AG09319 (cell line): ENCODE measurements around the gene CIAO3.

Experiments
- DNase-seq: peaks from one replicate; pipeline ENCODE4 v3.0.0-alpha.2; 2010; ENCODE audit warnings: low read depth; ENCODE audit errors: extremely low read depth
- TF ChIP-seq, protein P1 (sequence below): IDR thresholded peaks from 2 replicates; pipeline ENCODE4 v1.5.1; 2011; ENCODE audit warnings: low read depth, mild to moderate bottlenecking, inconsistent platforms, low read length, moderate library complexity

Gene CIAO3

DNA sequence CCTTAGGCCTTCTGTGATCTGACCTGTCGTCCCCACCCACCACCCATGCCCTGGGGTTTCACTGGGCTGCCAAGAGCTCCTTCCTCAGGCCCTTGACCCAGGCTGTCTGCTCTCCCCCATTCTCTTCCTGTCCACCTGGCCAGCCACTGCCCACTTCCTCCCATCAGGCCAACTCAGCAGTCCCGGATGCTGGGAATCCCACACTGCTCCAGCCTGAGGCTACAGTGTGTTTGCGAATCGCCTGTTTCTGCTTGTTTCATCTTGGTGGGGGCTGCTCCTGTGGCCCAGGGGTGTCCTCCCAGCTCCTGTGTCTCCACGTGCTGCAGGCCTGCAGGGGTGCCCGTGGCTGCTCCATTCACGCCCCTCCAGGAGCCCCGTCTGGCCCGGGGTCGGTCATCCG lies 26.7 kb downstream of the CIAO3 start:
- no peak for DNase-seq
- TF ChIP-seq, protein P1, sequence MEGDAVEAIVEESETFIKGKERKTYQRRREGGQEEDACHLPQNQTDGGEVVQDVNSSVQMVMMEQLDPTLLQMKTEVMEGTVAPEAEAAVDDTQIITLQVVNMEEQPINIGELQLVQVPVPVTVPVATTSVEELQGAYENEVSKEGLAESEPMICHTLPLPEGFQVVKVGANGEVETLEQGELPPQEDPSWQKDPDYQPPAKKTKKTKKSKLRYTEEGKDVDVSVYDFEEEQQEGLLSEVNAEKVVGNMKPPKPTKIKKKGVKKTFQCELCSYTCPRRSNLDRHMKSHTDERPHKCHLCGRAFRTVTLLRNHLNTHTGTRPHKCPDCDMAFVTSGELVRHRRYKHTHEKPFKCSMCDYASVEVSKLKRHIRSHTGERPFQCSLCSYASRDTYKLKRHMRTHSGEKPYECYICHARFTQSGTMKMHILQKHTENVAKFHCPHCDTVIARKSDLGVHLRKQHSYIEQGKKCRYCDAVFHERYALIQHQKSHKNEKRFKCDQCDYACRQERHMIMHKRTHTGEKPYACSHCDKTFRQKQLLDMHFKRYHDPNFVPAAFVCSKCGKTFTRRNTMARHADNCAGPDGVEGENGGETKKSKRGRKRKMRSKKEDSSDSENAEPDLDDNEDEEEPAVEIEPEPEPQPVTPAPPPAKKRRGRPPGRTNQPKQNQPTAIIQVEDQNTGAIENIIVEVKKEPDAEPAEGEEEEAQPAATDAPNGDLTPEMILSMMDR, result no peak

DNA sequence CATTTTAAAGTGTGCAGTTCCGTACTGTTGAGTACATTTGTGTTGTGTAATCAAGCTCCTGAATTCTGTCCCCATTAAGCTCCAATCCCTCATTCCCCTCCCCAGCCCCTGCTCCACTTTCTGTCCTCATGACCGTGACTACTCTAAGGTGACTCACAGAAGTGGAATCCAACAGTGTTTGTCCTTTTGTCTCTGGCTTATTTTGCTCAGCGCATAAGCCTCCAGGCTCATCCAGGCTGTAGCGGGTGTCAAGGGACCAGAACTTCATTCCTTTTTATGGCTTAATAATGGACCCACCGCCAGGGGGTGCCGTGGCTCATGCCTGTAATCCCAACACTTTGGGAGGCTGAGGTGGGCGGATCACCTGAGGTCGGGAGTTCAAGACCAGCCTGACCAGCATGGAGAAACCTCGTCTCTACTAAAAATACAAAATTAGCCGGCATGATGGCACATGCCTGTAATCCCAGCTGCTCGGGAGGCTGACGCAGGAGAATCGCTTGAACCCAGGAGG lies 28.0 kb downstream of the CIAO3 start:
- DNase-seq, result peak; percentile 45
- TF ChIP-seq, protein P1, result peak; percentile 32

DNA sequence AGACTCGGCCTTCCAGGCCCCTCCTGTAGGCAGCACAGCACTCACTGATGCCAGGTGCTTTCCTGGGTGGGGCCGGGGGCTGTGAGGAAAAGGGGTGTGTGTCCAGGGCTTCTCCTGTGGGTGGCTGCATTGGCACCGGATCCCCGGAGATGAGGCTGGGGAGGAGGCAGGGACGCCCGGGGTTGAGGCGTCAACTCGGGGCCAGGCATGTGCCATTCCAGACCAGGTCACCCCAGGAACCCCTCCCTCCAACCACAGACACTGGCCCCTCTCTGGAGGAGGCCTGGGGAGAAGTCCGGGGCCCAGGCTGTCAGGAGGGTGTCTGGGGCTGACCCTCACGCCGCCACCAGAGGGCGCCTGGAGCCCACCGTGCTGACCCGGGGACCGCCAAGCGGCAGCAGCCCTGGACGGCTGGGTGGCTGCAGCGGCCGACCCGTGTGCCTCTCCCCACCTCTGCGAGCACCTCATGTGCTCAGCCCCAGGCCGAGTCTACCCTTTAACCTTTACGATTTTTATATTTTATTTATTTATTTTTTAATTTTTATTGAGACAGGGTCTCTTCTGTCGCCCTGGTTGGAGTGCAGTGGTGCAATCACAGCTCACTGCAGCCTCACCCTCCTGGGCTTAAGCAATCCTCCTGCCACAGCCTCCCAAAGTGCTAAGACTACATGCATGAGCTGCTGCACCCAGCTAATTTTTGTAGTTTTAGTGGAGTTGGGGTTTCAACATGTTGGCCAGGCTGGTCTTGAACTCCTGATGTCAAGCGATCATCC lies 29.1 kb downstream of the CIAO3 start:
- DNase-seq, result no peak
- TF ChIP-seq, protein P1, result peak; percentile 88

DNA sequence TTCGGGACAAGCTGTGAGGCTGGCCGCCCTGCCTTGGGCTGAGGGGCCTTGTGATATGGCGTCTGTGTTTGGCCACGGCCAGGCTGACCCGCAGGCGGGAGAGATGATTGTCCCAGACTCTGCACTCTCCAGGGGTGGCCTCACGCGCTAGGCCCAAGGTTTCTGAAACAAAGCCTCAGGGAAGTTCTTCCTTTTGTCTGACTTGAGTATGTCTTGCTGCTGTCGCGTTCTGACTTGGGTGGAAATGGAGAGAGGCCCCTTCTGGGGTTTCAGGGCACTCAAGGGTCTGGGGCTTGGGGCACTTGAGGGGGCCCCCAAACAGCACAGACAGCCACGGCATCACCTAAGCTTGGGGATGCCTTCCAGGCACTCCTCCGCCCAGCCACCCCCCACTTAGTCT lies 29.7 kb downstream of the CIAO3 start:
- no peak for DNase-seq
- TF ChIP-seq, protein P1, result no peak

DNA sequence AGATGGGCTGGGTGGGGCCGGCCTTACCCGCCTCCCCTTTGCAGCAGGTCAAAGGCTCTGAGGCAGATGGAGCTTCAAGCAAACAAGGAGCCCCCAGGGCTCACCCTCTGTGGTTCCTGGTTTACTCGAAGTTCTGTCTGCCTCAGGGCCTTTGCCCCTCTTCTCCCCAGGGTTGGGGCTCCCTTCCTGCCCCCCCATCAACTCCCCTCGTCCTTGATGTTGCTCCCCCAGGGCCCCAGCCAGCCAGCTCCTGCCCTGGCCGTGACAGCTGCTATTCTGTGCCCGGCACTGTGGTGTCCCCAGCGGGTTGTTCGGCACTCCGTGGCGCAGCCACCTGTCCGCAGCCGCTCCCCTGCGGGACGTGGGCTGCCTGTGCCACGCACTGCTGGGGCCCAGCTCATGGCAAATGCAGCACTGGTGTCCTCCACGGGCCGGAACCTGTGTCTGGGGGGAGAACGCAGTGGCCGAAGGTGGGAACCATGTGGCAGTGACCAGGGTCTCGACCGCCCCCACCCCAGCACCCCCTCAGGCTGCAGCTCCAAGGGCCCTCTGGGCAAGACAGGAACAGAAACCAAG lies 30.2 kb downstream of the CIAO3 start:
- TF ChIP-seq, protein P1, result no peak
- DNase-seq, result no peak

DNA sequence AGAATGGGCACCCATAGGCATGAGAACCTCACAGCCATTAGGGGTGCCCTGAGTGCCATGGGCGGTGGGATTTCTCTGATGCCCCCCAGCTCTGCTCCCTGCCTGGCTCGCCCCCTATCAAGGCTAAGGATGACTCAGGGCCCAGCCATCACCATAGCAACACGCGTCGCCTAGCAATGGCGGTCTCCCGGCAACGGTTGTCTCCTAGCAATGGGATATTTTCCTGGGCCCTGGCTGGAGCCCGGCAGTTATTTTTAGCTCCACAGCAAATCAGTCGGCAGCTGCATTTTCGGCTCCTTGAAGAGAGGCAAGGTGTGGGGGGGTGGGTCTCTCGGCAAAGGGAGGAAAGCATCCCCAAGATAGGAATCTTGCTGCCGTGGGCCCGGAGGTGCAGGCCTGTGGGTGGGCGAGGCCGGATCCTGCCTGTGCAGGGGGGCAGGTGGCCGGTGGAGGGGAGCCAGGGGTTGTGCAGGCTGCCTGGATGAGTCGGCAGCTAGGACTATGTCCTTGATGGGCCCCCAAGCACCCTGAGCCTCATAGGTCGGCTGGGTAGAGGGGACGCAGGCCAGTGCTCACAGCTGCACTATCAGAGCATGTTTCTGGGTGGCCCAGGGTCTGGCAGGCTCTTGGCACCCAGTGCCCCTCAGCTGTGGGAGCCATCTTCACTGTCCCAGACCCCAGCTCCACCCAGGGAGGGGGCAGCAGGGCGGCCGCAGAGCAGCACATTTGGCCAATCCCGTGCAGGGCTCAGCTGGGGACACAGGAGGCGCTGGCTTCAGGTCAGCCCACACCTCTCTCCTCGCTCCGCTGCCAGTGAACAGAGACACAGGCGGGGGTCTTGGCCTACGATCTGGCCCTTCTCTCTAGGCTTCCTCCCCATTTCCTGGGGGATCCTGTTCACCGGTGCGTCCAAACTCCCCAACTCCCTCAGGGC lies 31.0 kb downstream of the CIAO3 start:
- DNase-seq, result no peak
- TF ChIP-seq, protein P1, result no peak
